ENCODE data around the gene UBE2M.

GRCh38 chr19:58510084-58510862, 48.1 kb downstream of the UBE2M start:
- TF ChIP-seq CTCF (IDR thresholded peaks at IDR 0.05 in 8 of 11, conservative IDR thresholded peaks at IDR 0.05 in 3 of 11) (no peak), POLR2A (IDR thresholded peaks at IDR 0.05) (no peak)
